ENCODE measurements around the gene PTPRG.

- TF ChIP-seq CTCF (IDR thresholded peaks at IDR 0.05 in 2 of 3, conservative IDR thresholded peaks at IDR 0.05 in 1 of 3; ENCODE audit: control insufficient read depth in 2 of 3, extremely low read depth in 1 of 3, insufficient read depth in 1 of 3, low read depth in 3 of 3, low read length in 3 of 3) (no peak), POLR2A (IDR thresholded peaks at IDR 0.05; ENCODE audit: low read depth, low read length) (no peak), ETV6 (conservative IDR thresholded peaks at IDR 0.05 in 1 of 2, IDR thresholded peaks at IDR 0.05 in 1 of 2; ENCODE audit: borderline replicate concordance in 1 of 2, low read depth in 1 of 2) (no peak), MXI1 (IDR thresholded peaks at IDR 0.05; ENCODE audit: low read depth, low read length) (no peak), ZSCAN29 (IDR thresholded peaks at IDR 0.05) (no peak), PBX3 (IDR thresholded peaks at IDR 0.05; ENCODE audit: insufficient replicate concordance, low read depth, low read length) (no peak), RFX5 (IDR thresholded peaks at IDR 0.05; ENCODE audit: low read depth, low read length) (no peak), ESRRA (IDR thresholded peaks at IDR 0.05; ENCODE audit: low read length) (no peak), ZBTB40 (IDR thresholded peaks at IDR 0.05; ENCODE audit: borderline replicate concordance) (no peak), EZH2 (IDR thresholded peaks at IDR 0.05; ENCODE audit: borderline replicate concordance, control insufficient read depth, low read depth, low read length) (no peak), GABPA (IDR thresholded peaks at IDR 0.05; ENCODE audit: low read depth) (no peak), IRF3 (IDR thresholded peaks at IDR 0.05) (no peak)
- TF ChIP-seq, protein P1, sequence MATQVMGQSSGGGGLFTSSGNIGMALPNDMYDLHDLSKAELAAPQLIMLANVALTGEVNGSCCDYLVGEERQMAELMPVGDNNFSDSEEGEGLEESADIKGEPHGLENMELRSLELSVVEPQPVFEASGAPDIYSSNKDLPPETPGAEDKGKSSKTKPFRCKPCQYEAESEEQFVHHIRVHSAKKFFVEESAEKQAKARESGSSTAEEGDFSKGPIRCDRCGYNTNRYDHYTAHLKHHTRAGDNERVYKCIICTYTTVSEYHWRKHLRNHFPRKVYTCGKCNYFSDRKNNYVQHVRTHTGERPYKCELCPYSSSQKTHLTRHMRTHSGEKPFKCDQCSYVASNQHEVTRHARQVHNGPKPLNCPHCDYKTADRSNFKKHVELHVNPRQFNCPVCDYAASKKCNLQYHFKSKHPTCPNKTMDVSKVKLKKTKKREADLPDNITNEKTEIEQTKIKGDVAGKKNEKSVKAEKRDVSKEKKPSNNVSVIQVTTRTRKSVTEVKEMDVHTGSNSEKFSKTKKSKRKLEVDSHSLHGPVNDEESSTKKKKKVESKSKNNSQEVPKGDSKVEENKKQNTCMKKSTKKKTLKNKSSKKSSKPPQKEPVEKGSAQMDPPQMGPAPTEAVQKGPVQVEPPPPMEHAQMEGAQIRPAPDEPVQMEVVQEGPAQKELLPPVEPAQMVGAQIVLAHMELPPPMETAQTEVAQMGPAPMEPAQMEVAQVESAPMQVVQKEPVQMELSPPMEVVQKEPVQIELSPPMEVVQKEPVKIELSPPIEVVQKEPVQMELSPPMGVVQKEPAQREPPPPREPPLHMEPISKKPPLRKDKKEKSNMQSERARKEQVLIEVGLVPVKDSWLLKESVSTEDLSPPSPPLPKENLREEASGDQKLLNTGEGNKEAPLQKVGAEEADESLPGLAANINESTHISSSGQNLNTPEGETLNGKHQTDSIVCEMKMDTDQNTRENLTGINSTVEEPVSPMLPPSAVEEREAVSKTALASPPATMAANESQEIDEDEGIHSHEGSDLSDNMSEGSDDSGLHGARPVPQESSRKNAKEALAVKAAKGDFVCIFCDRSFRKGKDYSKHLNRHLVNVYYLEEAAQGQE (IDR thresholded peaks at IDR 0.05; ENCODE audit: low read depth, low read length), result no peak
Observed at GRCh38 chr3:61714225-61714624, 152.9 kb downstream of the PTPRG start.
